ENCODE data around the gene ZDHHC6.

DNA sequence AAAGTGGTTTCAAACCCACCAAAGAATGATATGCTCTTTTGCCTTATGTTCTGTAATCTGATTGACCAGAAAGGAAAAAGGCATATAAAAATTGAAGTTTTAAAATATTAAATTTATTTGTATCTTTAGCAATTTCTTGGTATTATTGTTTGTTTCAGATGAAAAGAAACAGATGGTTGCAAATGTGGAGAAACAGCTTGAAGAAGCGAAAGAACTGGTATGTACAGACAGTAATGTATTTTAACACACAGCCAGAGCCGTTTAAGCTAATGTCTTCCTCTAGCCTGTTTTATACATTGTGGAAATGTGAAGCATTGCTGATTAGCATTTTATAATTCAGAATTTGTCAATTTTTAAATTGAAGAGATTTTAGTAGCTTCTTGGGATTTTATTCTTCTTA, 13.7 kb upstream of the ZDHHC6 start:
- TF ChIP-seq ELF4 (IDR thresholded peaks at IDR 0.05) (no peak), SUZ12 (IDR thresholded peaks at IDR 0.05) (no peak), L3MBTL2 (conservative IDR thresholded peaks at IDR 0.05) (no peak), CTBP1 (IDR thresholded peaks at IDR 0.05; ENCODE audit: borderline replicate concordance) (no peak), TARDBP (IDR thresholded peaks at IDR 0.05) (no peak), BHLHE40 (IDR thresholded peaks at IDR 0.05; ENCODE audit: borderline replicate concordance) (no peak), ARNT (IDR thresholded peaks at IDR 0.05) (no peak), FOXM1 (IDR thresholded peaks at IDR 0.05; ENCODE audit: borderline replicate concordance) (no peak), SP1 (IDR thresholded peaks at IDR 0.05) (no peak)

Data from HEK293T (cell line).